GM23248 (cell line): ENCODE data around the gene TRAF6. TPM values are rescaled to one million over a fixed set of nuclear protein-coding genes. Genes with fewer than 3 reads are reported as not detected.

Source experiments
- DNase-seq: peaks from one replicate; pipeline ENCODE4 v3.0.0-alpha.2; 2015
- H2AFZ ChIP-seq: fragments of 200-600 bp; sonication (generic); 2 replicates; pipeline ENCODE4 v1.6.1; 2016; ENCODE audit warnings: antibody characterized with exemption
- H3F3A ChIP-seq: fragments of 200-600 bp; sonication (generic); 2 replicates; pipeline ENCODE4 v1.6.1; 2016; ENCODE audit warnings: mild to moderate bottlenecking, antibody characterized with exemption, mixed run types; ENCODE audit not compliant: insufficient read depth
- H3K27ac ChIP-seq: fragments of 200-600 bp; sonication (generic); 2 replicates; pipeline ENCODE4 v1.5.1; 2016; ENCODE audit warnings: mild to moderate bottlenecking
- H3K27me3 ChIP-seq: fragments of 200-600 bp; sonication (generic); replicated peaks from 2 replicates; pipeline ENCODE4 v1.6.1; 2016; ENCODE audit warnings: mild to moderate bottlenecking; ENCODE audit not compliant: insufficient read depth
- H3K36me3 ChIP-seq: fragments of 200-600 bp; sonication (generic); 2 replicates; pipeline ENCODE4 v1.6.1; 2016; ENCODE audit warnings: low read depth, mild to moderate bottlenecking
- H3K4me1 ChIP-seq: fragments of 200-600 bp; sonication (generic); 2 replicates; pipeline ENCODE4 v1.6.1; 2016; ENCODE audit warnings: mild to moderate bottlenecking; ENCODE audit not compliant: insufficient read depth
- H3K4me2 ChIP-seq: fragments of 200-600 bp; sonication (generic); one replicate; pipeline ENCODE4 v1.6.1; 2016; ENCODE audit warnings: mild to moderate bottlenecking; ENCODE audit not compliant: unreplicated experiment
- H3K4me3 ChIP-seq: fragments of 200-600 bp; sonication (generic); 2 replicates; pipeline ENCODE4 v1.5.1; 2016; ENCODE audit warnings: mild to moderate bottlenecking
- H3K79me2 ChIP-seq: fragments of 200-600 bp; sonication (generic); 2 replicates; pipeline ENCODE4 v1.6.1; 2016; ENCODE audit warnings: mild to moderate bottlenecking; ENCODE audit not compliant: insufficient read depth
- H3K9ac ChIP-seq: fragments of 200-600 bp; sonication (generic); 2 replicates; pipeline ENCODE4 v1.6.1; 2016; ENCODE audit warnings: mild to moderate bottlenecking
- H3K9me2 ChIP-seq: fragments of 200-600 bp; sonication (generic); 2 replicates; pipeline ENCODE4 v1.6.1; 2016; ENCODE audit warnings: mixed run types, mild to moderate bottlenecking, moderate library complexity; ENCODE audit not compliant: insufficient read depth
- H3K9me3 ChIP-seq: fragments of 200-600 bp; sonication (generic); one replicate; pipeline ENCODE4 v1.6.1; 2017; ENCODE audit warnings: low read depth
- H4K20me1 ChIP-seq: fragments of 200-600 bp; sonication (generic); 2 replicates; pipeline ENCODE4 v1.6.0; 2016; ENCODE audit not compliant: insufficient read depth
- EZH2 ChIP-seq: fragments of 200-600 bp; sonication (generic); IDR thresholded peaks from 2 replicates; pipeline ENCODE4 v1.6.1; 2018; ENCODE audit warnings: antibody characterized with exemption, mild to moderate bottlenecking; ENCODE audit not compliant: insufficient read depth, poor library complexity, severe bottlenecking
- EZH2phosphoT487 ChIP-seq: fragments of 200-600 bp; sonication (generic); IDR thresholded peaks from 2 replicates; pipeline ENCODE4 v1.6.1; 2018; ENCODE audit warnings: antibody characterized with exemption, moderate library complexity, mild to moderate bottlenecking, low read depth; ENCODE audit not compliant: insufficient read depth
- WGBS, 2 experiments: methylation state at CpG; one replicate each; pipeline ENCODE4 v1.1.6; 2015 to 2017; ENCODE audit warnings: low lambda C conversion rate in 2 of 2, low coverage in 1 of 2; ENCODE audit errors: missing lambda C conversion rate in 2 of 2; 5-methylcytosine and 5-hydroxymethylcytosine counted together
- in situ Hi-C: fragments of 300-500 bp; cut with MboI; formaldehyde crosslinking; loops from 2 replicates; pipeline ENCODE4 v1.15.0; 2020
- polyA plus RNA-seq: library from polyadenylated mRNA; unstranded; fragments of >200 nt; fragmentation: Nextera tagmentation; extraction: Ambion mirVana; gene quantifications from 2 replicates; pipeline ENCODE4 v1.2.1, GENCODE V29; 2016
- total RNA-seq: library from RNA; depleted of rRNA; stranded (reverse); fragments of >200 nt; shearing (Covaris generic); gene quantifications from 2 replicates; pipeline ENCODE4 v1.2.3, GENCODE V29; 2014

The TRAF6 gene
- total and polyA plus RNA-seq, 2 experiments from 2014 or later = 7.2 to 7.9 TPM

DNA sequence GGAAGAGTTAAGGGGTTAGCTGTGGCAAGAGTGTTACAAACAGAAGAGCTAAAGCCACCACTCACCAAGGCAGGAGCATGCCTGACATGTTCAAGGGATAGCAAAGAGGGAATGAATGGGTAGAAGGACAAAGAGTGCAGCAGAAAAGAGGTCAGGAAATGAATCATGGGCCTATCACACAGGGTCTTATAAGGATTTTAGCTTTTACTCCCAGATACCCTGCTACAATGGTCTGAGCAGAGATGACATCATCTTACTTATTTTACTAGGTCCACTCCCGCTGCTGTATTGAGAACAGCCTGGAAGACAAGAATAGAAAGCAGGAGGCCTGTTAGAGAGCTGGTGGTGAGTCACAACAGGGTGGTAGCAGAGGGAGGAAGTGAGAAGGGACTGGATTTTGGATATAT, 9.8 kb downstream of the TRAF6 start:
- Histone ChIP-seq H3K27me3 (no peaks in the 10 kb centered on the region), H3K9me2 (no peaks in the 10 kb centered on the region), H3K79me2 (peaks cover 71% of the 10 kb centered on the region), H3F3A (peaks cover 33% of the 10 kb centered on the region), H3K9ac (no peak overlapping the region), H3K9me3 (no peaks in the 10 kb centered on the region), H3K36me3 (peaks cover 34% of the 10 kb centered on the region), H3K27ac (peak overlapping the region; percentile 32), H2AFZ (no peak overlapping the region), H4K20me1 (no peaks in the 10 kb centered on the region), H3K4me1 (peaks cover 21% of the 10 kb centered on the region), H3K4me2 (peak overlapping the region; percentile 65), H3K4me3 (no peak overlapping the region)
- 0 to 3% methylated on average over 1 of the region's 1 CpG for WGBS, 2 experiments
- in situ Hi-C loops = no loop called here
- DNase-seq = peak; percentile 94
- TF ChIP-seq EZH2phosphoT487 (no peak), EZH2 (no peak)

- Histone ChIP-seq H3K4me1 (peaks cover 21% of the 10 kb centered on the region), H3K4me2 (no peak overlapping the region), H2AFZ (no peak overlapping the region), H3F3A (peaks cover 33% of the 10 kb centered on the region), H4K20me1 (no peaks in the 10 kb centered on the region), H3K4me3 (no peak overlapping the region), H3K9ac (no peak overlapping the region), H3K27me3 (no peaks in the 10 kb centered on the region), H3K9me3 (no peaks in the 10 kb centered on the region), H3K9me2 (no peaks in the 10 kb centered on the region), H3K36me3 (peaks cover 40% of the 10 kb centered on the region), H3K27ac (no peak overlapping the region), H3K79me2 (peaks cover 61% of the 10 kb centered on the region)
- 96 to 97% methylated on average over 4 of the region's 4 CpGs for WGBS, 2 experiments
- no peak for TF ChIP-seq EZH2phosphoT487
- no peak for TF ChIP-seq EZH2
- in situ Hi-C loops = loop anchor here (25.0 kb wide), 1 partner anchor 987 kb away; no protein-coding TSS in a partner anchor
- no peak for DNase-seq
These were observed 10.8 kb downstream of the TRAF6 start for GRCh38 chr11:36499315-36499714.

- Histone ChIP-seq H3K9ac (no peak overlapping the region), H3K27ac (no peak overlapping the region), H2AFZ (no peak overlapping the region), H3K9me3 (no peaks in the 10 kb centered on the region), H3K27me3 (no peaks in the 10 kb centered on the region), H3K4me1 (peaks cover 21% of the 10 kb centered on the region), H3K79me2 (peaks cover 55% of the 10 kb centered on the region), H3K9me2 (no peaks in the 10 kb centered on the region), H4K20me1 (no peaks in the 10 kb centered on the region), H3K36me3 (peaks cover 40% of the 10 kb centered on the region), H3F3A (peaks cover 38% of the 10 kb centered on the region), H3K4me3 (no peak overlapping the region), H3K4me2 (no peak overlapping the region)
- TF ChIP-seq EZH2phosphoT487 (no peak), EZH2 (no peak)
- WGBS, 2 experiments = 97 to 100% methylated on average over 1 of the region's 1 CpG
- in situ Hi-C loops = loop anchor here (25.0 kb wide), 1 partner anchor 986 kb away; no protein-coding TSS in a partner anchor
- no peak for DNase-seq
These were observed 11.4 kb downstream of the TRAF6 start for GRCh38 chr11:36498721-36499120.

DNA sequence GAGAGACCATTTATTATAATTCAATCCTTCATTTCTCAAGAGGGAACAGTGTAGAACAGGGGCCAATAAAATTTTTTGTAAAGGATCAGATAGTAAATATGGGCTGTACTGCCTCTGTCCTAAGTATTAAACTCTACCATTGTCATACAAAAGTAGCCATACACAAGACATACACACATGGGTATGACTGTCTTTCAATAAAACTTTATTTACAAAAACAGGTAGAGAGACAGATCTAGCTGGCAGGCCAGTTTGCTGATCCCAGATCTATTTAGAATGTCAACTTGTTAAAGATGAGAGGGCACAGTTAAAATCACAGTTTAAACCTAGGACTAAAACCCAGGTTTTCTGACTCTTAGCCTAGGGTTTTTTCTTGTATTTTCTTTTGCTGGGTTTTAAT, 16.7 kb downstream of the TRAF6 start:
- Histone ChIP-seq H3K36me3 (peaks cover 65% of the 10 kb centered on the region), H3K9ac (no peak overlapping the region)
- in situ Hi-C loops = loop anchor here (25.0 kb wide), 1 partner anchor 981 kb away; no protein-coding TSS in a partner anchor

GRCh38 chr11:36492724-36493304, 17.3 kb downstream of the TRAF6 start:
- in situ Hi-C loops = loop anchor here (25.0 kb wide), 1 partner anchor 981 kb away; no protein-coding TSS in a partner anchor
- no peaks in the 10 kb centered on the region for H3K27me3 ChIP-seq
- no peaks in the 10 kb centered on the region for H3K9me3 ChIP-seq
- H3K9ac ChIP-seq = no peak overlapping the region
- DNase-seq = peak; percentile 63
- H3K4me3 ChIP-seq = no peak overlapping the region
- peaks cover 61% of the 10 kb centered on the region for H3K36me3 ChIP-seq
- no peaks in the 10 kb centered on the region for H3K9me2 ChIP-seq
- TF ChIP-seq EZH2phosphoT487 = no peak
- TF ChIP-seq EZH2 = no peak
- H4K20me1 ChIP-seq = no peaks in the 10 kb centered on the region
- peaks cover 12% of the 10 kb centered on the region for H3F3A ChIP-seq
- no peak overlapping the region for H3K27ac ChIP-seq
- no peak overlapping the region for H3K4me2 ChIP-seq
- peaks cover 22% of the 10 kb centered on the region for H3K79me2 ChIP-seq
- no peak overlapping the region for H2AFZ ChIP-seq
- H3K4me1 ChIP-seq = peaks cover 2% of the 10 kb centered on the region

More for the DNA sequence above, 16.7 kb downstream of the TRAF6 start:
- Histone ChIP-seq H3F3A (peaks cover 12% of the 10 kb centered on the region), H3K4me1 (no peaks in the 10 kb centered on the region), H4K20me1 (no peaks in the 10 kb centered on the region), H3K4me2 (no peak overlapping the region), H3K27me3 (no peaks in the 10 kb centered on the region), H3K9me3 (no peaks in the 10 kb centered on the region), H3K27ac (no peak overlapping the region), H2AFZ (no peak overlapping the region), H3K79me2 (peaks cover 27% of the 10 kb centered on the region), H3K4me3 (no peak overlapping the region), H3K9me2 (no peaks in the 10 kb centered on the region)
- DNase-seq = no peak
- TF ChIP-seq EZH2 = no peak
